Measurements from ENCODE around the gene SUN3.

DNA sequence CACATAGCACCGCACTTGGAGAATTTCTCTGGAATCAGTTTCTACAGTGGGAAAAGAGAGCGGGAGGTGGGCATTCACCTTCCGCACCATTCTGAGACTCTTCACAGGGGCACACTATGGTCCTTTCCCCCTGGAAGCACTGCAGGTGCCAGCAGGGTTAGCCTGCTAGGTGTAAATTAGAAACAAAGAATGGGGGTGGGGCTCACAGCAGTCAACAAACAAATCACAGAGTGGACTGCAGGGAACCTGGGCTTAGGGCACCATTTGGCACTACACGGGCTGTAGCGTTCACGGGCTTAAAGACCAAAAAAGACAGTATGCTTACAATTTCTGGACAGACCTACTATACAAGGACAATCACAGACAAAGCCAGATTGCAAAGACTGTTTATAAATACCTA lies 72.7 kb downstream of the SUN3 start:
- no peak for TF ChIP-seq CTCF (conservative IDR thresholded peaks at IDR 0.05; ENCODE audit: low read length)
- TF ChIP-seq EZH2phosphoT487 (IDR thresholded peaks at IDR 0.05; ENCODE audit: borderline replicate concordance, low read depth, low read length), result no peak

All from OCI-LY7 (cell line).